GM19328 (cell line): ENCODE measurements around the gene GLB1L3.
A peak's percentile ranks its signal among the peaks of the same experiment; 100 is the strongest.

Experiments used
- ATAC-seq: cut with Tn5 transposase; IDR thresholded peaks from one replicate; pipeline ENCODE4 v1.9.1; 2021; ENCODE audit warnings: mild to moderate bottlenecking, moderate library complexity; ENCODE audit not compliant: unreplicated experiment

GLB1L3 gene

GRCh38 chr11:134360050-134360835, 84.1 kb downstream of the GLB1L3 start:
- peak; percentile 86 for ATAC-seq

GRCh38 chr11:134361661-134362060, 85.5 kb downstream of the GLB1L3 start:
- no peak for ATAC-seq

- ATAC-seq, result no peak
These were observed 86.2 kb downstream of the GLB1L3 start for GRCh38 chr11:134362192-134362901.

- ATAC-seq, result no peak
These were observed 87.0 kb downstream of the GLB1L3 start for GRCh38 chr11:134363161-134363560.

- no peak for ATAC-seq
These were observed 87.4 kb downstream of the GLB1L3 start for GRCh38 chr11:134363592-134363991.

- ATAC-seq, result no peak
These were observed 88.1 kb downstream of the GLB1L3 start for GRCh38 chr11:134364261-134364660.

- no peak for ATAC-seq
These were observed 89.1 kb downstream of the GLB1L3 start for GRCh38 chr11:134365011-134365925.

GRCh38 chr11:134366254-134366653, 90.1 kb downstream of the GLB1L3 start:
- no peak for ATAC-seq

- ATAC-seq, result no peak
These were observed 91.6 kb downstream of the GLB1L3 start for GRCh38 chr11:134367781-134368180.
